ENCODE measurements around the gene MYL12B.

Gene MYL12B

DNA sequence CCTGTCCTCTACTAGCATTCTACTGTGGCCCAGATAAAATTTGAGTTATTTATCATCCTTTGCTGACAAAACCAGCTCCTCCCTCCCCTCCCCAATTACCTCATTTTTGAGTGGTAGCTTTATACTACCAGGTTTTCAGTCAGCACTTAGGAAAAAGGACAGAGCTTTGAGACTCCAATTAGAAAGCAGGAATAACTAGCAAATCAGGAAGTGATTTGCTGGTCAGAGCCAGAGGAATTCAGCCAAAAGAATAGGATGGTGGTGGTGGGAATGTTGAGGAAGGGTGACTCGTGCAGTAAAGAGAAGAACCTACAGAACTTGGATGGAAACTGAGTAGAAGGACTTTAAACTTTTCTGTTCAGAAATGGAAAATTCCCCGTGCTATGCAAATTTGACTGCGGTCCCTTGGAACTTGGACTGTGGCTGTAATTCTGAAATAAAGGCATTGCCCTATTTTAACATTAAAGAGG, 3.7 kb downstream of the MYL12B start:
- H3K23ac ChIP-seq (ENCODE audit: low read length) = no peak overlapping the region
- no peaks in the 10 kb centered on the region for H3K27me3 ChIP-seq (ENCODE audit: insufficient read depth, low read length)
- peak overlapping the region; percentile 94 for H3K4ac ChIP-seq (ENCODE audit: low read depth, low read length)
- H3K36me3 ChIP-seq (ENCODE audit: control insufficient read depth in 1 of 2, insufficient read depth in 2 of 2, low read length in 2 of 2) = peaks cover 3 to 4% of the 10 kb centered on the region in 2 experiments
- DNase-seq = peak in 1 of 2 donors; percentile 29
- no peak overlapping the region for H3K14ac ChIP-seq (ENCODE audit: low read length)
- H3K4me3 ChIP-seq (ENCODE audit: low read depth, low read length) = no peak overlapping the region
- peak overlapping the region; percentile 8 for H3K4me2 ChIP-seq (ENCODE audit: low read length)
- no peak overlapping the region for H2BK12ac ChIP-seq (ENCODE audit: low read length)
- H3K27ac ChIP-seq (ENCODE audit: low read depth, low read length) = no peak overlapping the region
- H3K9ac ChIP-seq (ENCODE audit: low read length) = no peak overlapping the region
- H2AK5ac ChIP-seq (ENCODE audit: low read length) = no peak overlapping the region
- no peak overlapping the region for H3K18ac ChIP-seq (ENCODE audit: low read length)
- no peak overlapping the region for H4K12ac ChIP-seq (ENCODE audit: low read depth, low read length)
- H3K4me1 ChIP-seq (ENCODE audit: control insufficient read depth in 1 of 2, insufficient read depth in 2 of 2, low read length in 2 of 2) = peaks cover 8 to 24% of the 10 kb centered on the region in 2 experiments
- H3K9me3 ChIP-seq (ENCODE audit: insufficient read depth, low read depth, low read length) = no peaks in the 10 kb centered on the region
- H4K91ac ChIP-seq (ENCODE audit: low read depth, low read length) = no peak overlapping the region
- peaks cover 33% of the 10 kb centered on the region for H3K79me2 ChIP-seq (ENCODE audit: control insufficient read depth, insufficient read depth, low read length, poor library complexity)
- WGBS (ENCODE audit: extremely low coverage, insufficient coverage, insufficient read length) = no CpG with 5 or more reads among the region's 3 CpGs
- H2AFZ ChIP-seq (ENCODE audit: insufficient read depth, low read length, poor library complexity) = no peak overlapping the region
- no peak overlapping the region for H4K8ac ChIP-seq (ENCODE audit: low read depth, low read length)
- H2BK5ac ChIP-seq (ENCODE audit: low read depth, low read length, poor library complexity) = no peak overlapping the region
- H3K79me1 ChIP-seq (ENCODE audit: low read length) = peaks cover 16% of the 10 kb centered on the region
- H2BK120ac ChIP-seq (ENCODE audit: insufficient read depth, low read length, poor library complexity) = no peak overlapping the region

DNA sequence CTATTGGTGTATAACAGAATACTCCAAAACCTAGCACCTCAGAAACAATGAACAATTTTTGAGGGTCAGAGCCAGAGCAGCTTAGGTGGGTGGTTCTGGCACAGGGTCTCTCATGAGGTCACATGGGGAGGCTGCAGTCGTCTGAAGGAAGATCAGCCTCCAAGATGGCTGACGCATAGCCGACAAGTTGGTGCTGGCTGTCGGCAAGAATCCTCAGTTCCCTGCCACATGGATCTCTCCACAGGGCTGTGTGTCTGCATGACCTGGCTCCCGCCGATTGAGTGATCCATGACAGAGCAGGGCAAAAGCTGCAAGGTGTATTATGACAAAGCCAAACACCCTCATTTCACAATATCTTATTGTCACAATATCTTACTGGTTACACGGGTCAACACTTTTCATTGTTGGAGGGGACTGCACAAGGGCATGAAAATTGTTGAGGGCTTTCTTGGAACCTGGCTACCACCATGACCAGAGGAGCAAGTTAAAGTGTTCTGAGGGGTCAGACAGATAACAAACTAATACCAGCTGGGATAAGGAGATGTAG, 4.2 kb downstream of the MYL12B start:
- no CpG with 5 or more reads among the region's 7 CpGs for WGBS (ENCODE audit: extremely low coverage, insufficient coverage, insufficient read length)
- H2BK120ac ChIP-seq (ENCODE audit: insufficient read depth, low read length, poor library complexity) = no peak overlapping the region
- no peak overlapping the region for H2BK5ac ChIP-seq (ENCODE audit: low read depth, low read length, poor library complexity)
- H3K79me1 ChIP-seq (ENCODE audit: low read length) = peaks cover 15% of the 10 kb centered on the region
- H2AK5ac ChIP-seq (ENCODE audit: low read length) = no peak overlapping the region
- no peak overlapping the region for H2AFZ ChIP-seq (ENCODE audit: insufficient read depth, low read length, poor library complexity)
- H3K18ac ChIP-seq (ENCODE audit: low read length) = no peak overlapping the region
- no peak overlapping the region for H4K8ac ChIP-seq (ENCODE audit: low read depth, low read length)
- H4K91ac ChIP-seq (ENCODE audit: low read depth, low read length) = no peak overlapping the region
- H3K4ac ChIP-seq (ENCODE audit: low read depth, low read length) = peak overlapping the region; percentile 94
- H3K4me1 ChIP-seq (ENCODE audit: control insufficient read depth in 1 of 2, insufficient read depth in 2 of 2, low read length in 2 of 2) = peaks cover 8 to 24% of the 10 kb centered on the region in 2 experiments
- H3K36me3 ChIP-seq (ENCODE audit: control insufficient read depth in 1 of 2, insufficient read depth in 2 of 2, low read length in 2 of 2) = peaks cover 3 to 4% of the 10 kb centered on the region in 2 experiments
- H3K9ac ChIP-seq (ENCODE audit: low read length) = no peak overlapping the region
- no peak overlapping the region for H3K23ac ChIP-seq (ENCODE audit: low read length)
- H3K14ac ChIP-seq (ENCODE audit: low read length) = no peak overlapping the region
- H3K27ac ChIP-seq (ENCODE audit: low read depth, low read length) = no peak overlapping the region
- H3K4me3 ChIP-seq (ENCODE audit: low read depth, low read length) = no peak overlapping the region
- H3K4me2 ChIP-seq (ENCODE audit: low read length) = no peak overlapping the region
- no peak overlapping the region for H4K12ac ChIP-seq (ENCODE audit: low read depth, low read length)
- H2BK12ac ChIP-seq (ENCODE audit: low read length) = no peak overlapping the region
- H3K9me3 ChIP-seq (ENCODE audit: insufficient read depth, low read depth, low read length) = no peaks in the 10 kb centered on the region
- H3K79me2 ChIP-seq (ENCODE audit: control insufficient read depth, insufficient read depth, low read length, poor library complexity) = peaks cover 35% of the 10 kb centered on the region
- no peak for DNase-seq
- no peaks in the 10 kb centered on the region for H3K27me3 ChIP-seq (ENCODE audit: insufficient read depth, low read length)

DNA sequence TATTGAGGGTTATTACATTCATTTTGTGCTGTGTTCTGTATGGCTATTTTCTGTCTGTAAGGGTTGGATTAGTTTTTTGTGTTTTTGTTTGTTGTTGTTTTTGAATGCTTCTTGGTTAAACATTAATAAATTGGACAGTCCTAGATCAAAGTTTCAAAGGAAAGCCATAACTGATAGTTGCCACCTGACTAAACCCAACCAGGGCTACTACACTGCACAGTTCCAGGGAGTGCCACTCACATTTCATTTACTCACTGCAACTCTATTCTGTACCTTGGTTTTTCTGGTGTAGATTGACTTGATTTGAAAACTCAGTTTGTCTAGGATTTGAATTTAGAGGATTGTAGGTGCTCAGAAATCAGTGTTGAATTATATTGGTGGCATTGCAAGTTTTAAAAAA, 6.4 kb downstream of the MYL12B start:
- H2AFZ ChIP-seq (ENCODE audit: insufficient read depth, low read length, poor library complexity) = no peak overlapping the region

GRCh38 chr18:3269241-3269913, 7.4 kb downstream of the MYL12B start:
- Histone ChIP-seq H3K79me1 (ENCODE audit: low read length) (no peaks in the 10 kb centered on the region), H3K18ac (ENCODE audit: low read length) (no peak overlapping the region), H3K4me2 (ENCODE audit: low read length) (no peak overlapping the region), H3K23ac (ENCODE audit: low read length) (no peak overlapping the region), H2AFZ (ENCODE audit: insufficient read depth, low read length, poor library complexity) (no peak overlapping the region), H3K4me3 (ENCODE audit: low read depth, low read length) (no peak overlapping the region), H2BK12ac (ENCODE audit: low read length) (no peak overlapping the region), H3K4me1 (ENCODE audit: control insufficient read depth in 1 of 2, insufficient read depth in 2 of 2, low read length in 2 of 2) (peaks cover 6 to 20% of the 10 kb centered on the region in 2 experiments), H3K27ac (ENCODE audit: low read depth, low read length) (no peak overlapping the region), H2AK5ac (ENCODE audit: low read length) (no peak overlapping the region), H2BK120ac (ENCODE audit: insufficient read depth, low read length, poor library complexity) (no peak overlapping the region), H4K8ac (ENCODE audit: low read depth, low read length) (no peak overlapping the region), H3K14ac (ENCODE audit: low read length) (no peak overlapping the region), H3K36me3 (ENCODE audit: control insufficient read depth in 1 of 2, insufficient read depth in 2 of 2, low read length in 2 of 2) (peaks cover 9 to 13% of the 10 kb centered on the region in 2 experiments), H3K9me3 (ENCODE audit: insufficient read depth, low read depth, low read length) (no peaks in the 10 kb centered on the region), H4K91ac (ENCODE audit: low read depth, low read length) (no peak overlapping the region), H2BK5ac (ENCODE audit: low read depth, low read length, poor library complexity) (no peak overlapping the region), H3K4ac (ENCODE audit: low read depth, low read length) (peak overlapping the region; percentile 98), H3K9ac (ENCODE audit: low read length) (no peak overlapping the region), H3K79me2 (ENCODE audit: control insufficient read depth, insufficient read depth, low read length, poor library complexity) (peaks cover 15% of the 10 kb centered on the region), H3K27me3 (ENCODE audit: insufficient read depth, low read length) (no peaks in the 10 kb centered on the region), H4K12ac (ENCODE audit: low read depth, low read length) (no peak overlapping the region)
- WGBS (ENCODE audit: extremely low coverage, insufficient coverage, insufficient read length) = no CpG with 5 or more reads among the region's 4 CpGs
- peak; percentile 25 to 72 for DNase-seq

More for the DNA sequence above, 6.4 kb downstream of the MYL12B start:
- no peak overlapping the region for H4K91ac ChIP-seq (ENCODE audit: low read depth, low read length)
- DNase-seq = no peak
- H3K4ac ChIP-seq (ENCODE audit: low read depth, low read length) = peak overlapping the region; percentile 71
- H3K4me2 ChIP-seq (ENCODE audit: low read length) = no peak overlapping the region
- H4K8ac ChIP-seq (ENCODE audit: low read depth, low read length) = no peak overlapping the region
- H3K14ac ChIP-seq (ENCODE audit: low read length) = no peak overlapping the region
- H2AK5ac ChIP-seq (ENCODE audit: low read length) = no peak overlapping the region
- peaks cover 7 to 9% of the 10 kb centered on the region in 2 experiments for H3K36me3 ChIP-seq (ENCODE audit: control insufficient read depth in 1 of 2, insufficient read depth in 2 of 2, low read length in 2 of 2)
- H3K4me1 ChIP-seq (ENCODE audit: control insufficient read depth in 1 of 2, insufficient read depth in 2 of 2, low read length in 2 of 2) = peaks cover 8 to 24% of the 10 kb centered on the region in 2 experiments
- no peaks in the 10 kb centered on the region for H3K27me3 ChIP-seq (ENCODE audit: insufficient read depth, low read length)
- no peaks in the 10 kb centered on the region for H3K9me3 ChIP-seq (ENCODE audit: insufficient read depth, low read depth, low read length)
- peaks cover 21% of the 10 kb centered on the region for H3K79me2 ChIP-seq (ENCODE audit: control insufficient read depth, insufficient read depth, low read length, poor library complexity)
- H3K23ac ChIP-seq (ENCODE audit: low read length) = no peak overlapping the region
- no peak overlapping the region for H4K12ac ChIP-seq (ENCODE audit: low read depth, low read length)
- no peak overlapping the region for H3K27ac ChIP-seq (ENCODE audit: low read depth, low read length)
- H2BK5ac ChIP-seq (ENCODE audit: low read depth, low read length, poor library complexity) = no peak overlapping the region
- H3K4me3 ChIP-seq (ENCODE audit: low read depth, low read length) = no peak overlapping the region
- no peak overlapping the region for H3K9ac ChIP-seq (ENCODE audit: low read length)
- no peaks in the 10 kb centered on the region for H3K79me1 ChIP-seq (ENCODE audit: low read length)
- no peak overlapping the region for H2BK120ac ChIP-seq (ENCODE audit: insufficient read depth, low read length, poor library complexity)
- H2BK12ac ChIP-seq (ENCODE audit: low read length) = no peak overlapping the region
- H3K18ac ChIP-seq (ENCODE audit: low read length) = no peak overlapping the region
